ENCODE measurements around the gene ELF2. TPM values are rescaled to one million over a fixed set of nuclear protein-coding genes. Genes with fewer than 3 reads are reported as not detected.
A peak's percentile ranks its signal among the peaks of the same experiment; 100 is the strongest.

The ELF2 gene
- polyA plus RNA-seq, 1 donor from 2014 or later = 105 TPM

- Histone ChIP-seq H3K27me3 (ENCODE audit: insufficient read depth, low read depth, low read length) (no peaks in the 10 kb centered on the region), H3K9me2 (ENCODE audit: insufficient read depth, low read length) (no peaks in the 10 kb centered on the region), H3K4me3 (ENCODE audit: low read length) (no peak overlapping the region), H3F3A (ENCODE audit: insufficient read depth, low read length, poor library complexity, severe bottlenecking) (no peaks in the 10 kb centered on the region), H4K20me1 (ENCODE audit: insufficient read depth) (no peaks in the 10 kb centered on the region), H2AFZ (ENCODE audit: low read depth, low read length) (no peak overlapping the region), H3K79me2 (replicated peaks; ENCODE audit: insufficient read depth, low read length) (no peaks in the 10 kb centered on the region), H3K9me3 (ENCODE audit: low read length) (no peaks in the 10 kb centered on the region), H3K27ac (ENCODE audit: low read length) (no peak overlapping the region), H3K4me2 (ENCODE audit: low read length) (no peak overlapping the region), H3K9ac (ENCODE audit: low read length) (no peak overlapping the region), H3K36me3 (ENCODE audit: insufficient read depth, low read length) (peaks cover 3% of the 10 kb centered on the region)
- TF ChIP-seq MXI1 (conservative IDR thresholded peaks at IDR 0.05; ENCODE audit: poor library complexity, severe bottlenecking) (no peak), CTCF (IDR thresholded peaks at IDR 0.05; ENCODE audit: poor library complexity, severe bottlenecking) (no peak), EZH2 (IDR thresholded peaks at IDR 0.05; ENCODE audit: borderline replicate concordance, insufficient read depth, low read length, poor library complexity, severe bottlenecking) (no peak), SMC3 (conservative IDR thresholded peaks at IDR 0.05; ENCODE audit: poor library complexity) (no peak), POLR2AphosphoS5 (IDR thresholded peaks at IDR 0.05) (no peak), REST (IDR thresholded peaks at IDR 0.05; ENCODE audit: borderline replicate concordance) (no peak), RAD21 (conservative IDR thresholded peaks at IDR 0.05) (no peak), EP300 (conservative IDR thresholded peaks at IDR 0.05; ENCODE audit: poor library complexity, severe bottlenecking) (no peak), TAF1 (IDR thresholded peaks at IDR 0.05; ENCODE audit: low read depth) (no peak)
These were observed 68.4 kb downstream of the ELF2 start for GRCh38 chr4:139108567-139109128.

GRCh38 chr4:139099366-139099982 is 77.5 kb downstream of the ELF2 start:
- Histone ChIP-seq H3K27me3 (ENCODE audit: insufficient read depth, low read depth, low read length) (no peaks in the 10 kb centered on the region), H3K4me3 (ENCODE audit: low read length) (no peak overlapping the region), H3K9me3 (ENCODE audit: low read length) (no peaks in the 10 kb centered on the region), H3K9me2 (ENCODE audit: insufficient read depth, low read length) (no peaks in the 10 kb centered on the region), H3F3A (ENCODE audit: insufficient read depth, low read length, poor library complexity, severe bottlenecking) (no peaks in the 10 kb centered on the region), H4K20me1 (ENCODE audit: insufficient read depth) (no peaks in the 10 kb centered on the region), H3K36me3 (ENCODE audit: insufficient read depth, low read length) (no peaks in the 10 kb centered on the region), H3K79me2 (replicated peaks; ENCODE audit: insufficient read depth, low read length) (no peaks in the 10 kb centered on the region), H3K27ac (ENCODE audit: low read length) (no peak overlapping the region), H2AFZ (ENCODE audit: low read depth, low read length) (no peak overlapping the region), H3K4me2 (ENCODE audit: low read length) (no peak overlapping the region), H3K9ac (ENCODE audit: low read length) (no peak overlapping the region)
- TF ChIP-seq CTCF (IDR thresholded peaks at IDR 0.05; ENCODE audit: poor library complexity, severe bottlenecking) (peak; percentile 86), TAF1 (IDR thresholded peaks at IDR 0.05; ENCODE audit: low read depth) (no peak), MXI1 (conservative IDR thresholded peaks at IDR 0.05; ENCODE audit: poor library complexity, severe bottlenecking) (no peak), SMC3 (conservative IDR thresholded peaks at IDR 0.05; ENCODE audit: poor library complexity) (peak; percentile 87), RAD21 (conservative IDR thresholded peaks at IDR 0.05) (peak; percentile 84), EP300 (conservative IDR thresholded peaks at IDR 0.05; ENCODE audit: poor library complexity, severe bottlenecking) (no peak), REST (IDR thresholded peaks at IDR 0.05; ENCODE audit: borderline replicate concordance) (no peak), POLR2AphosphoS5 (IDR thresholded peaks at IDR 0.05) (no peak), EZH2 (IDR thresholded peaks at IDR 0.05; ENCODE audit: borderline replicate concordance, insufficient read depth, low read length, poor library complexity, severe bottlenecking) (no peak)

Data from neural cell (in vitro differentiated cells).